ENCODE measurements around the gene TRPC1.
"Not testable (repeated sequence)": the region's sequence is repeated elsewhere in the genome, so short reads cannot be mapped to it uniquely, and the experiment has no call there.

The TRPC1 gene

GRCh38 chr3:142752605-142753004 lies 28.8 kb downstream of the TRPC1 start:
- in situ Hi-C loops (cut with MboI; ENCODE audit: low sequenced_read_pairs), result not testable (repeated sequence)

- in situ Hi-C loops (cut with MboI; ENCODE audit: low sequenced_read_pairs), result no loop called here
Observed at GRCh38 chr3:142754494-142754893, 30.7 kb downstream of the TRPC1 start.

DNA sequence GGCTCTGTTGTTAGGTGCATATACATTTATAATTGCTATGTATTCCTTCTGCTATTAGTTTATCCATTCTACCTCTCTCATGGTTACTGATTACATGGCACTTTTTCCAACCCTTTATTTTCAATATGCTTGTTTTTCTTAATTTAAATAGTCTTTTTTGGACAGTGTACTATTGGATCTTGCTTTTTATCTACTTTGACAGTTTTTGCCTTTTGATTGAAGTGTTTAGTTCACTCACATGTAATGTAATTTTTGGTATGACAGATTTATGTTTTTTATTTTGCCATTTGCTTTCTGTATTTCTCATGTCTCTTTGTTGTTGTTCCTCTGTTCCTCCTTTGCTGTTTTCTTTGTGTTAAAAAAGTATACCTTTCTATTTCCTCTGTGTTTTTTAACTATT lies 44.5 kb downstream of the TRPC1 start:
- in situ Hi-C loops (cut with MboI; ENCODE audit: low sequenced_read_pairs), result no loop called here

GRCh38 chr3:142777927-142778326 lies 54.1 kb downstream of the TRPC1 start:
- in situ Hi-C loops (cut with MboI; ENCODE audit: low sequenced_read_pairs), result no loop called here

GRCh38 chr3:142778541-142778940 lies 54.7 kb downstream of the TRPC1 start:
- in situ Hi-C loops (cut with MboI; ENCODE audit: low sequenced_read_pairs), result no loop called here

DNA sequence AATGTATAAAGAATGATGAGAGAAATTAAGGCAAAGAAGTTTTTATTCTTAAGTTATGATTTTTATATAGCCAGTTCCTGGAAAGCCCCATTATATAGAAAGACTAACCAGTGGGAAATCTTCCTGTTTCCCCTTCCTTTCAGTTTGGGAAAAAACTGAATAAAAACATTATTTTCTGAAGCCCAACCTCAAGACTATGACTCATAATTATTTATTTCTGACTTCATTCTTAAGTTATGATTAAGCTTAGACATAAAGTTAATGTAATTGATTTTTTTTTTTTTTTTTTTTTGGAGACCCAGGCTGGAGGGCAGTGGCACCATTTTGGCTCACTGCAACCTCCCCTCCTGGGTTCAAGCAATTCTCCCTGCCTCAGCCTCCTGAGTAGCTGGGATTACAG lies 55.8 kb downstream of the TRPC1 start:
- in situ Hi-C loops (cut with MboI; ENCODE audit: low sequenced_read_pairs), result no loop called here

- in situ Hi-C loops (cut with MboI; ENCODE audit: low sequenced_read_pairs), result no loop called here
Observed at GRCh38 chr3:142782616-142783015, 58.8 kb downstream of the TRPC1 start.

GRCh38 chr3:142784228-142784627 lies 60.4 kb downstream of the TRPC1 start:
- in situ Hi-C loops (cut with MboI; ENCODE audit: low sequenced_read_pairs), result no loop called here

- in situ Hi-C loops (cut with MboI; ENCODE audit: low sequenced_read_pairs), result no loop called here
Observed at GRCh38 chr3:142785996-142786395, 62.2 kb downstream of the TRPC1 start.

DNA sequence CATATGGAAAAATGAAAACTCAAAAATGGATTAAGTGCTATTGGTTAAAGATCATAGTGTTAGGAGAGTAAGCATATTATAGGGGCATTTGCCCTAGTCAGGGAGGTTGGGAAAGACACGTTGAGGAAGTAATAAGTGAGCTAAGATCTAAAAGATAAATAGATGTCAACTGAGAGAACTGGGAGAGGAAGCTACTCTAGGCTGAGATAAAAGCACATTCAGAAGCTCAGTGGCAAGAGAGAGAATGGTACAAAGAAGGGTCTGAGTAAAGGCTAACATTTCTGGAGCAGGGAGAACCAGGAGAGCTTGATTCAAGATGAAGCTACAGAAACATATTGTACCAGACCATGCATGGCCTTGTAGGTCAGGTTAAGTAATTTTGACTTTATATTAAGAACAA lies 63.9 kb downstream of the TRPC1 start:
- in situ Hi-C loops (cut with MboI; ENCODE audit: low sequenced_read_pairs), result no loop called here

DNA sequence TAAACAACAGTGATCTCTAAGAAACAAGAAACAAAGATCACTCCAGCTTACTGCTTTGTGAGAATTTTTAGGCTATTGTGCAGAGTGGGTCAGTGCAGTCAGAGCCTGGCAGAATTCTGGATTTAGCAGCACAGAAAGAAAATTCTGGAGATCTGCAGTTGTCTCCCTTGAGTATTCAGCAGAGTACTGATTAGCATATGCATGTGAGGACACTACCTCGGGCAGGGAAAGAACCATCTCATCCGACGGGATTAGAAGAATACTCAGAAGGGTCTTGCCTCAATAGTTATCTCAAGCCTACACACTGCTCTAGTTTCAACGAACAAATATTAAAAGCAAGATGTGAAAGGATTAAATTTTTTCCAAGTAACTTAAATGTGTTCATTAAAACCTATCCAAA lies 70.7 kb downstream of the TRPC1 start:
- in situ Hi-C loops (cut with MboI; ENCODE audit: low sequenced_read_pairs), result no loop called here

GRCh38 chr3:142795332-142795731 lies 71.5 kb downstream of the TRPC1 start:
- in situ Hi-C loops (cut with MboI; ENCODE audit: low sequenced_read_pairs), result no loop called here

DNA sequence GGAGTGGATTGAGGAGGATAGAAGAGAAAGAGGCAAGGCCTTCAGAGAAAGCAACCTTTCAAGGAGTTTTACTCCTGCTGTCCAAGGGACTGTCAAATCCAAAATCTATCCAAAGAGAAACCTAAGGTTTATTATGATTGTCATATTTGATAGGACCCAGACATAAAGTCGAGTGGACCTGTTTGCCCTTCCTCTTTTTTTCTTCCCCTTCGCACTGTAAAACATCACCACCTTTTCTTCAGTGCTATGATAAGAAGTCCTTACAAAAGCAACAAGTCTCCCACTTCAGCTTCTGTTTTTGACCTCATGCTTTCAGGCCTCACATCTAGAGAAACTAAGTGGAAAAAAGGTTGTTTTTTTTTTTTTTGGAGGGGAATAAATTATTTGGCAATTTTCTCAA lies 73.0 kb downstream of the TRPC1 start:
- in situ Hi-C loops (cut with MboI; ENCODE audit: low sequenced_read_pairs), result no loop called here

GRCh38 chr3:142801746-142802145 lies 77.9 kb downstream of the TRPC1 start:
- in situ Hi-C loops (cut with MboI; ENCODE audit: low sequenced_read_pairs), result no loop called here

DNA sequence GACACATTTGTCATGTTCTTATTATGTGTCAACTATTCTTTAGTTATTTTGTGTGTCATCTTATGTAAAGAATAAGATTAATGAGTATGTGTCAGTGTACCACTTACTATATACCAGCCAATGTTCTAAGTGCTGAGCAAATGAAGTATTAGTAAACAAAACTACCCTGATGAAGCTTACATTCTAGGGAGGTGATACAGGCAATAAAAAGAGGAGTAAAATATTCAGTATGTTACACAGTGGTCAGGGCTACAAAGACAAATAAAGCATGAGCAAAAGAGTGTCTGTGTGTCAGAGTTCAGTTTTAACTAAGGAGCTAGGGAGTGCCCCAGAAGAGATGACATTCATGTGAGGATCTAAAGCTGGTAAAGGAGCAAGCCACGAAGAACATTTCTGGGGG lies 79.1 kb downstream of the TRPC1 start:
- in situ Hi-C loops (cut with MboI; ENCODE audit: low sequenced_read_pairs), result no loop called here

GRCh38 chr3:142808103-142808917 lies 84.5 kb downstream of the TRPC1 start:
- in situ Hi-C loops (cut with MboI; ENCODE audit: low sequenced_read_pairs), result no loop called here

DNA sequence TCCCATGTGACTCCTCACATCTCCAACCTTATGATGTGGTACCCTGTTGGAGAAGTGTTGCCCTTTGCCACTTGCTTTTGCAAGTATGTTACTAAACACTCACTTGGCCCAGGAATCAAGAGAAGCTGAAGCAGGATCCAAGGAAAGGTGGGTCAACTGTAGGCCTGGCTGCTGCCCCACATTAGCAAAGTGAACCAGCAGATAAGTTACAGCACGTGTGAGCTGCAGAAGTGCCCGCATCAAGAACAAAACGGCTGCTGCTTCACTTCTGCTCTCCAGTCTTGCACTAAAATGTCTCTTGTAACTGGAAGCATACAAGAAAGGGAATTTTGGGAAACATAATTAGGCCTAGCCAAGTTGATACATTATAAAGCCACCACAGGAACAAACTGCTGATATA lies 85.4 kb downstream of the TRPC1 start:
- in situ Hi-C loops (cut with MboI; ENCODE audit: low sequenced_read_pairs), result no loop called here

DNA sequence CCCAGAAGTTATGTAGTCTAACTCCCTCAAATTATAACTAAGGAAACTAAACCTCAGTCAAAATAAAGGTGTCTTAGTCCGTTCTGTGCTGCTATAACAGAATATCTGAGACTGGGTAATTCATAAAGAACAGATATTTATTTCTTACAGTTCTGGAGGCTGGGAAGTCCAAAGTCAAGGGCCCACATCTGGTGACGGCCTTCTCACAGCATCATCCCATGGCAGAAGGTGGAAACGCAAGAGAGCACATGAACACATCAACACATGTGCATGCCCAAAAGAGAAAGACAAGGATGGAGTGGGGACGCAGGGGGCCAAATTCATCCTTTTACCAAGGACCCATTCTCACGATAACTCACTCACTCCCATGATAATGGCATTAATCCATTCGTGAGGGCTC lies 92.0 kb downstream of the TRPC1 start:
- in situ Hi-C loops (cut with MboI; ENCODE audit: low sequenced_read_pairs), result no loop called here

- in situ Hi-C loops (cut with MboI; ENCODE audit: low sequenced_read_pairs), result no loop called here
Observed at GRCh38 chr3:142817356-142817755, 93.5 kb downstream of the TRPC1 start.

GRCh38 chr3:142817897-142818296 lies 94.1 kb downstream of the TRPC1 start:
- in situ Hi-C loops (cut with MboI; ENCODE audit: low sequenced_read_pairs), result no loop called here

DNA sequence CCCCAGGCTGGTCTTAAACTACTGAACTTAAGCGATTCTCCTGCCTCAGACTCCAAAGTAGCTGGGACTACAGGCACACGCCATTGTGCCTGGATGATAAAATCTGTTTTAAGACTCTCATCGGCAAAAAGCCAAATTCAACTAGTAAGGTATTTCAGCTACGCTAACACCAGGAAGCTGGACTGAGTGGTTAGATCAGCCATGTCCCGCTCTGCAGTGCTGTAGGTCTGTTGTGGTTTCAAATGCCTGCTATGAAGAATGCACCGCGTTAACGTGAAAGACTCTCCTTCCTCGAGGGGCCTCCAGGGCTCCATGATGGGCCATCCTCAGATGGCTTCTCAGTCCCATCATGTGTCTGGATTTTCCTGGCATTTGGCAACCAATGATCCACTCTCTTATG lies 94.8 kb downstream of the TRPC1 start:
- in situ Hi-C loops (cut with MboI; ENCODE audit: low sequenced_read_pairs), result no loop called here

- in situ Hi-C loops (cut with MboI; ENCODE audit: low sequenced_read_pairs), result no loop called here
Observed at GRCh38 chr3:142819179-142819578, 95.3 kb downstream of the TRPC1 start.

- in situ Hi-C loops (cut with MboI; ENCODE audit: low sequenced_read_pairs), result loop anchor here (25.0 kb wide), 1 partner anchor 158 kb away; no protein-coding TSS in a partner anchor
Observed at GRCh38 chr3:142828703-142829305, 105.0 kb downstream of the TRPC1 start.
